ENCODE measurements around the gene EFCAB5.
"Not testable (repeated sequence)": the region's sequence is repeated elsewhere in the genome, so short reads cannot be mapped to it uniquely, and the experiment has no call there.

The EFCAB5 gene

GRCh38 chr17:30091771-30092170 is 150.3 kb downstream of the EFCAB5 start:
- Mint-ChIP-seq H3K36me3 (no peaks in the 10 kb centered on the region), H3K9me3 (peaks cover 2% of the 10 kb centered on the region), H3K4me1 (peaks cover 19% of the 10 kb centered on the region), H3K27me3 (peaks cover 39% of the 10 kb centered on the region), H3K27ac (no peak overlapping the region), H3K4me3 (no peak overlapping the region)
- no peak for ATAC-seq

GRCh38 chr17:30092886-30093285 is 151.5 kb downstream of the EFCAB5 start:
- H3K27ac Mint-ChIP-seq, result no peak overlapping the region
- no peak overlapping the region for H3K4me3 Mint-ChIP-seq
- H3K27me3 Mint-ChIP-seq, result peaks cover 39% of the 10 kb centered on the region
- no peak for ATAC-seq
- no peaks in the 10 kb centered on the region for H3K36me3 Mint-ChIP-seq
- H3K9me3 Mint-ChIP-seq, result no peaks in the 10 kb centered on the region
- peaks cover 19% of the 10 kb centered on the region for H3K4me1 Mint-ChIP-seq

GRCh38 chr17:30093463-30094147 is 152.2 kb downstream of the EFCAB5 start:
- ATAC-seq, result no peak
- no peak overlapping the region for H3K27ac Mint-ChIP-seq

GRCh38 chr17:30095507-30096244 is 154.2 kb downstream of the EFCAB5 start:
- Mint-ChIP-seq H3K36me3 (no peaks in the 10 kb centered on the region), H3K4me1 (peaks cover 19% of the 10 kb centered on the region), H3K27ac (no peak overlapping the region), H3K27me3 (peaks cover 31% of the 10 kb centered on the region), H3K4me3 (no peak overlapping the region), H3K9me3 (no peaks in the 10 kb centered on the region)
- no peak for ATAC-seq

More at GRCh38 chr17:30093463-30094147, 152.2 kb downstream of the EFCAB5 start:
- Mint-ChIP-seq H3K4me1 (peaks cover 19% of the 10 kb centered on the region), H3K36me3 (no peaks in the 10 kb centered on the region), H3K9me3 (no peaks in the 10 kb centered on the region), H3K4me3 (no peak overlapping the region), H3K27me3 (peaks cover 42% of the 10 kb centered on the region)

DNA sequence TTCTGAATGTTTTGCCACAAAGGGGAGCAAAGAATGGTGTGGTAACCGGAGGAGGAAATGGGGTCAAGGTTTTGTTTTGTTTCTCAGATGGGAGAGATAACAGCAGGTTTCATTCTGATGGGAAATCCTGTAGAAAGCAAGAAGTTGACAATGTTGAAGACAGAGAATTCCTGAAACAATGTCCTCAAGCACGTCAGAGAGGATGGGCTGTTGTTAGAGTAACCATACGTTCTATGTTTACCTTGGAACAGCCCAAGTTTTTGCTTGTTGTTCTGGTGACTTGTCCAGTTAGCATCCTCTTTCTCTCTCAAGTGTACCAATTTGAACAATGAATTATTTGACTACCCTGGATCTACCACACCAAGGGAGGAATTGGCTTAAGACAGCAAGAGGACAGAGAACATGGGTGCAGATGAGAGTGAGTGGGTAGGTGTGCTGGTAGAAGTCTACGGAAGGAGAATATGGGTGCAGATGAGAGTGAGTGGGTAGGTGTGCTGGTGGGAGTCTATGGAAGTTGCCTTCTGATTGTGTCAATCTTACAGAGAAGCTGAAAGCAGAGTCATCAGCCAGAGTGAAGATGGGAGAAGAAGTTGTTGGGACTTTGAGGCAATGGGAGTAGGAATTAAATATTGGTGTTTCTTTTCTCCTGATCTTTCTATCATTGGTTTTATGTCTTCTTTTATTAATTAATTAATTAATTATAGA is 160.4 kb downstream of the EFCAB5 start:
- Mint-ChIP-seq H3K9me3 (no peaks in the 10 kb centered on the region), H3K27me3 (peaks cover 8% of the 10 kb centered on the region), H3K4me1 (peaks cover 7% of the 10 kb centered on the region), H3K36me3 (no peaks in the 10 kb centered on the region), H3K4me3 (no peak overlapping the region), H3K27ac (no peak overlapping the region)
- no peak for ATAC-seq

- ATAC-seq, result no peak
- Mint-ChIP-seq H3K36me3 (no peaks in the 10 kb centered on the region), H3K27ac (no peak overlapping the region), H3K9me3 (no peaks in the 10 kb centered on the region), H3K27me3 (peaks cover 1% of the 10 kb centered on the region), H3K4me3 (no peak overlapping the region), H3K4me1 (peaks cover 7% of the 10 kb centered on the region)
Measured at GRCh38 chr17:30103921-30104320, 162.5 kb downstream of the EFCAB5 start.

DNA sequence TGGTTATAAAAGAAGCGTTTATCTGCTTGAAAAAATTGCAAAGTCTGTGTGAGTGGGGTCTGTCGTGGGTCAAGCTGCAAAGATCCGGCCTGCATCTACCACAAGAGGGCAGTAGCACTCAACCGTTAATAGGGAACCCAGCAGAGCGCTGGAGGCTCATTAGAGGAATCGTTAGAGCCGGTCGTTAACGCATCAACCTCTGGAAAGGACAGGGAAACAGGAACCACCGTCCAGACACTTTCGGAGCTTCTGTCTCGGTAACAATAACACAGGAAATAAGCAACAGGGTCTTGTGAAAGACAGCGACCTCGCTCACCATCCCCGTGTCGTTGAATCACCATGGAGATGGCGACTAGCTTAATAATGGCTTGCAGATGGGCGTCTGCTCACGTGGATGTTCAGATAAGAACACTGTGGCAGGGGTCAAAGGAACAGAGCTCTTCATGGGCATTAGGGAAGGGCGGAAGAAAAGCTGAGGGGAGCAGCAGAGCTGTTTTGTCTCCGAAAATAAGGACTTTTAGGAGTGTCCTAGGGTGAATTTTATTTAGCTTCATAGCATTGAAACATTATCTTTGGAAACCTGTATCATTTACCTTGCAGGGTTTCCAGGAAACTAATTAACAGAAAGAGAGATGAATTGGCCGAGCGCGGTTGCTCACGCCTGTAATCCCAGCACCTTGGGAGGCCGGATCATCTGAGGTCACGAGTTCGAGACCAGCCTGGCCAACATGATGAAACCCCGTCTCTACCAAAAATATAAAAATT is 163.3 kb downstream of the EFCAB5 start:
- no peaks in the 10 kb centered on the region for H3K9me3 Mint-ChIP-seq
- H3K4me3 Mint-ChIP-seq, result peak overlapping the region; percentile 79
- peak; percentile 90 for ATAC-seq
- no peaks in the 10 kb centered on the region for H3K27me3 Mint-ChIP-seq
- H3K36me3 Mint-ChIP-seq, result no peaks in the 10 kb centered on the region
- H3K4me1 Mint-ChIP-seq, result peaks cover 7% of the 10 kb centered on the region
- no peak overlapping the region for H3K27ac Mint-ChIP-seq

DNA sequence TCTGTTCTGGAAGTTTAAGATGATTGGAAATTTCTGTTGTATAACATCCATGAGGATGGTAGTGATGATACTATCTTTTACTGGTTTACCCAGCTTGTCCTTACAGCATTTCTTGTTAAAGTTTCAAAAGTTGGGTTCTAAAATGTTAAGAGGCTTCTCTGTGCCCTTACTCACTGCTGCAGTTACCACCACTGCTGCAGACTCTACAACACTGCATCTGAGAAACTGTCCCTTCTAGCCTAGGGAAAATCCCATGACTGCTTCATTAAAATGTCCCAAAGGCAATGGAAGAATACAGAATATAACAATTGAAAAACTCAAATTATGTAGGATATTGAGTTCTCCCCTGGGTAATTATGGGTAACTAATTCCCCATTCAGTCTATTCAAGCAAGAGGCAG is 171.4 kb downstream of the EFCAB5 start:
- Mint-ChIP-seq H3K27ac (no peak overlapping the region), H3K36me3 (peaks cover 5% of the 10 kb centered on the region)

GRCh38 chr17:30113213-30113612 is 171.8 kb downstream of the EFCAB5 start:
- Mint-ChIP-seq H3K27me3 (no peaks in the 10 kb centered on the region), H3K4me1 (peaks cover 6% of the 10 kb centered on the region), H3K4me3 (no peak overlapping the region), H3K27ac (no peak overlapping the region), H3K36me3 (peaks cover 5% of the 10 kb centered on the region), H3K9me3 (no peaks in the 10 kb centered on the region)
- peak; percentile 34 for ATAC-seq

More for the DNA sequence above, 171.4 kb downstream of the EFCAB5 start:
- Mint-ChIP-seq H3K4me1 (peaks cover 2% of the 10 kb centered on the region), H3K4me3 (no peak overlapping the region), H3K9me3 (no peaks in the 10 kb centered on the region), H3K27me3 (no peaks in the 10 kb centered on the region)
- no peak for ATAC-seq

DNA sequence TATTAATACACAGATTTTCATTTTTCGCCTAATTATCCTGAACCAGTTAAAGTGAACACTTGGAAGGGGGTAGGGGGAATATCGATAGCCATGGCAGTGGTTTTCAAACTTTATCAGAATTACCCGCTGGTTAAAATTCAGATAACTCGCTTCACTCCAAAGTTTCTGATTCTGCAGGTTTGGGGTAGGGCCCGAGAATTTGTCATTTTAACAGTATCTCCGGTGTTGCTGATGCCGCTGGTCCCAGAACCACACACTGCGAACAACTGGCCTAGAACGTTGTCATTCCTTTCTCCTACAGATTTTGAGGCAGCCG is 174.9 kb downstream of the EFCAB5 start:
- H3K4me1 Mint-ChIP-seq, result peaks cover 30% of the 10 kb centered on the region
- peak overlapping the region; percentile 96 for H3K27ac Mint-ChIP-seq
- no peaks in the 10 kb centered on the region for H3K27me3 Mint-ChIP-seq
- peaks cover 20% of the 10 kb centered on the region for H3K36me3 Mint-ChIP-seq
- no peak for ATAC-seq
- H3K4me3 Mint-ChIP-seq, result peak overlapping the region; percentile 89
- H3K9me3 Mint-ChIP-seq, result no peaks in the 10 kb centered on the region

DNA sequence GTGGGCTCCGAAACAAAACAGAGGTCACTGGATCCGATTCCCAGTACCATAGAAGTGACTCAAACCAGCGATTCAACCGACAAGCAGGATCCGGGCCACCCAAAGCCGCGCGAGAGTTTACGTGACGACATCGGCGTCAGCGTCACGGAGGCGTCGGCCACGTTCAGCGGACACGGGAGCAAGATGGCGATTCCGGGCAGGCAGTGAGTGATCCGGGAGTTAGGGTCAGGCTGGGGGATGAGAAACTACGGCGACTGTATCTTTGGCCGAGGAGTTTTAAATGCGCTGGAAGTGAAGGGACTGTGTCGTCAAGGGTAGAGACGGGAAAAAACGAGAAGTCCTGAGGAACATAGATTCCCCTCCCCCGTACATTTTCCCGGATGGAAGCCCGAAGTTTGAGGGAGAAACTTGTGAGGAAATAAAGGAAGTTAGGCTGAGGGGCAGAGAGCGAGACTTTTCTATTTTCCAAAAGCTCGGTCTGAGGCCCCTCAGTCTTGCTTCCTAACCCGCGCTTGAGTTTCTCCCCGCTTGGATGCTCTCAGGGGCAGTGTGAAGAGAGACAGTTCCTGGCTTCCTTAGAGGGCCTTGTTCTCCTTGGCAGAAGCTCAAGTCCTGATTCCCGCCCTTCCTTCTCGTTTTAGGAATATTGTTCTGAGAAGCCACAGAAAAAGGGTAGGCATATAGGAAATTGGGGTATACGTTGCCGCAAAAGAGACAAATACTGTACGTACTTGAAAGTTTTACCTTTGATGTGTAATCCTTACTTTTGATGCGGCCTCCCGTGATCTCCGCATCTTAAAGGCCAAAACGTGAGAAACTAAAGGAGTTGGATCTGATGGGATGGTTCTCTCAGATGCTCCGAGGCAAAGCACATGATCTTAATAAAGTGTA is 175.5 kb downstream of the EFCAB5 start, which contains the start of gene NSRP1:
TSS of gene NSRP1 (plus strand) at position 156 of the 891 bp plus-strand sequence. CDS start at position 184, 28 bp downstream.
- peak; percentile 96 for ATAC-seq
- Mint-ChIP-seq H3K36me3 (peaks cover 26% of the 10 kb centered on the region), H3K9me3 (no peaks in the 10 kb centered on the region), H3K4me3 (peak within 1 kb of the TSS; percentile 89), H3K4me1 (peaks cover 36% of the 10 kb centered on the region), H3K27ac (peak within 1 kb of the TSS; percentile 96), H3K27me3 (no peaks in the 10 kb centered on the region)

- Mint-ChIP-seq H3K36me3 (peaks cover 27% of the 10 kb centered on the region), H3K4me1 (peaks cover 36% of the 10 kb centered on the region), H3K27ac (peak overlapping the region; percentile 96), H3K27me3 (no peaks in the 10 kb centered on the region), H3K9me3 (no peaks in the 10 kb centered on the region), H3K4me3 (peak overlapping the region; percentile 89)
- no peak for ATAC-seq
Measured at GRCh38 chr17:30117675-30118081, 176.2 kb downstream of the EFCAB5 start.

GRCh38 chr17:30118635-30119034 is 177.2 kb downstream of the EFCAB5 start:
- Mint-ChIP-seq H3K4me3 (peak overlapping the region; percentile 36), H3K4me1 (peaks cover 36% of the 10 kb centered on the region), H3K36me3 (peaks cover 27% of the 10 kb centered on the region)
- not testable (repeated sequence) for H3K27ac Mint-ChIP-seq, ATAC-seq, H3K9me3 Mint-ChIP-seq, H3K27me3 Mint-ChIP-seq

- Mint-ChIP-seq H3K9me3 (no peaks in the 10 kb centered on the region), H3K4me3 (no peak overlapping the region), H3K4me1 (peaks cover 45% of the 10 kb centered on the region), H3K36me3 (peaks cover 35% of the 10 kb centered on the region), H3K27ac (no peak overlapping the region), H3K27me3 (no peaks in the 10 kb centered on the region)
- no peak for ATAC-seq
Measured at GRCh38 chr17:30124273-30124796, 182.9 kb downstream of the EFCAB5 start.

Measured in stimulated activated memory B cell treated with anti-CD40 and anti-IgM and Interleukin-4, amounts not matched to agents 10 μg/mL and 1 μg/mL and 100 μg/mL, for 72 hours (primary cell).